Bronchial epithelial cell (primary cell): ENCODE results near the gene SLC37A1. TPM values are rescaled to one million over a fixed set of nuclear protein-coding genes. Genes with fewer than 3 reads are reported as not detected.

ENCODE experiments used
- DNase-seq: peaks from one replicate; pipeline ENCODE4 v3.0.0-alpha.2; 2010; ENCODE audit warnings: low read depth
- FAIRE-seq: peaks from 2 replicates; lab custom pipeline; 2011; peaks lifted over from hg19 to GRCh38; lab: Jason Lieb, UNC
- H3K27me3 ChIP-seq: 2 replicates; pipeline ENCODE4 v1.5.1; 2011; ENCODE audit warnings: low read length; ENCODE audit not compliant: control insufficient read depth, insufficient read depth
- H3K36me3 ChIP-seq: 2 replicates; pipeline ENCODE4 v1.5.1; 2011; ENCODE audit warnings: low read length; ENCODE audit not compliant: control insufficient read depth, insufficient read depth
- H3K4me3 ChIP-seq: 2 replicates; pipeline ENCODE4 v1.5.1; 2011; ENCODE audit warnings: mild to moderate bottlenecking, low read depth, low read length, control low read depth
- total RNA-seq: library from RNA; depleted of rRNA; stranded (reverse); fragments of >200 nt; gene quantifications from 2 replicates; pipeline ENCODE4 v1.2.1, GENCODE V29; 2014
- TF ChIP-seq, protein P1 (sequence below): IDR thresholded peaks from 2 replicates; pipeline ENCODE4 v1.5.1; 2011; ENCODE audit warnings: mild to moderate bottlenecking, moderate library complexity, low read length, control low read depth, inconsistent platforms; ENCODE audit not compliant: insufficient read depth, severe bottlenecking

The SLC37A1 gene
- total RNA-seq, 1 donor from 2014 or later = 7.1 TPM

DNA sequence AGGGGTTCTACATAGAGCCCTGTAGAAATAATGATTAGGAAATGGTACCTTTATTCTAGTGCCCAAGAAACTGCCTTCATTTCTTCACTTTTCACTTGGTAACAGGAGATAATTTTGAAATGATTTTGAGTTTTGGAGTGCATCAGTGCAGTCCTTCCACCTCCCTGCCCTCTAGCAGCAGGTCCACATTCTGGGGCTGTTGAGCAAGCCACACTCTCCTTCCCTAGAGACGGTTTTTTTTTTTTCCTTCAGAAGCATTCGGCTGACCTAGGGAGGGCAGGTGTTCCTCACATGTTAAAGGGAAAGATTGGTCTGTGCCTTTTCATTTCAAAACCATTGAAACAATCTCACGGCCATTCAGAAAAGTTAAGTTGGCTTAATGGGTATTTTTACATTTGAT is 39.8 kb downstream of the SLC37A1 start:
- H3K36me3 ChIP-seq = peaks cover 7% of the 10 kb centered on the region
- no peak for FAIRE-seq
- TF ChIP-seq, protein P1, sequence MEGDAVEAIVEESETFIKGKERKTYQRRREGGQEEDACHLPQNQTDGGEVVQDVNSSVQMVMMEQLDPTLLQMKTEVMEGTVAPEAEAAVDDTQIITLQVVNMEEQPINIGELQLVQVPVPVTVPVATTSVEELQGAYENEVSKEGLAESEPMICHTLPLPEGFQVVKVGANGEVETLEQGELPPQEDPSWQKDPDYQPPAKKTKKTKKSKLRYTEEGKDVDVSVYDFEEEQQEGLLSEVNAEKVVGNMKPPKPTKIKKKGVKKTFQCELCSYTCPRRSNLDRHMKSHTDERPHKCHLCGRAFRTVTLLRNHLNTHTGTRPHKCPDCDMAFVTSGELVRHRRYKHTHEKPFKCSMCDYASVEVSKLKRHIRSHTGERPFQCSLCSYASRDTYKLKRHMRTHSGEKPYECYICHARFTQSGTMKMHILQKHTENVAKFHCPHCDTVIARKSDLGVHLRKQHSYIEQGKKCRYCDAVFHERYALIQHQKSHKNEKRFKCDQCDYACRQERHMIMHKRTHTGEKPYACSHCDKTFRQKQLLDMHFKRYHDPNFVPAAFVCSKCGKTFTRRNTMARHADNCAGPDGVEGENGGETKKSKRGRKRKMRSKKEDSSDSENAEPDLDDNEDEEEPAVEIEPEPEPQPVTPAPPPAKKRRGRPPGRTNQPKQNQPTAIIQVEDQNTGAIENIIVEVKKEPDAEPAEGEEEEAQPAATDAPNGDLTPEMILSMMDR = no peak
- DNase-seq = no peak
- H3K27me3 ChIP-seq = no peaks in the 10 kb centered on the region
- H3K4me3 ChIP-seq = no peak overlapping the region

DNA sequence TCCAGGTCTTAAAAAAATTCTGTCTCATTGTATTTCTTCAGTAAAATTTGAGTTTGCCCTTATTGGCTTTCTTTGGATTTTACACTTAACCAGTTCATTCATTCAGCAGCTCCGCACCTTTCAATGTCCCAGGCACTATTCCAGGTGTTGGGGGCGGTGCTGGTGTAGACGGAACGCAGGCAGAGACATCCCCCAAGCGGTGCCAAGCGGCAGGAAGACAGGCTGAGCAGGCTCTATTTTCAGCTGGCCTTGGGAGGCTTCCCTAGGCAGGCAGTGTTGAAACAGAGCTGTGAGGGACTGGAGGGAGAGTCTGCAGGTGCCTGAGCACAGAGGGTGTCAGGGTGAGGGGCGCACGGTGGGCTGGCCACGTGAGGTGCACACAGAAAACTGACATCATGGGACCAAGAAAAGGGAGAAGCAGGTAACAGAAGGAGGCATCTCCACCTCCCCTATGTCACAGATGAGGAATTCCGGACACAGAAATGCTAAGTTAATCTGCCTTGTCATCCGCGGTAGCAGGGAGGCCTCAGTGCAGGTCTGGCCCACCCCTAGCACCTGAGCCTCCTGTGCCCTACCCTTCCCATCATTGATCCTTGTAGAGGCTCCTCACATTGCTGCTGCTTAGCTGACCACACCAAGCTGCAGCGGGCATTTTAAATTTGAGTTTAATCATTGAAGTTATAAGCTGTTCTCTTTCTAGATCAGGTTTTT is 40.8 kb downstream of the SLC37A1 start:
- DNase-seq (no peak), FAIRE-seq (peak; percentile 72)
- H3K4me3 ChIP-seq = no peak overlapping the region
- TF ChIP-seq, protein P1 = no peak
- H3K27me3 ChIP-seq = no peaks in the 10 kb centered on the region
- H3K36me3 ChIP-seq = peaks cover 7% of the 10 kb centered on the region

DNA sequence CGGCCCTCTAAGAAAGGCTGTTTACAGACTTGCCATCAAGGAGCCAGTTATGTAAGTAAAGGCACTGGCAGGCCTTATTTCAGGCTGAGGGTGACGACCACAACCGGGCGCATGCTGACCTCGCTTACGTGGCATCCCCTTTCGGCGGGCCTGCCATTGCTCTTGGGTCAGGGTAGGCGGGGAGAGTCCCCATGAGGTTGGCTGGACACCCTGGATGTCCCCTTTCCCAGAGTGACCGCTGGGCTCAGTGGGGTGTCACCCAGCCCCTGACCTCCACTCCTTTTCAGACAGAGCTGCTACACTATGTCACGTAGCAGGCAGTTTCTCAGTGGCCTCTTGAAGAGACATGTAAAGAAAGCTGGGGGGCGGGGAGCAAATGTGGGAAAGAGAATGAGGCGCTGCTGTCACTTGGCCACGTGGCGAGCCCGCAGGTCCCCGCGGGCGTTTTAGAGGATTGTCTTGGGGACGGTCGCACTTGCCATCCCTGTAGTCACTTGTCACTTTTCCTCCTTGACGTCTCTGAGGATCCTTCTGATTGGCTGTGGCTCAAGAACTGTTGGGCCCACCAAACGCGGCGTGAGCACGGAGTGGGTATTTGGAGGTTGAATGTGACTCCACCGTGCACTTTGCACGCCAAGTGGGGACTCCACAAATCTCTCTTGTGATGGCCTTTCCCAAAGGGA is 42.2 kb downstream of the SLC37A1 start:
- FAIRE-seq (no peak), DNase-seq (no peak)
- Histone ChIP-seq H3K36me3 (peaks cover 8% of the 10 kb centered on the region), H3K27me3 (no peaks in the 10 kb centered on the region), H3K4me3 (no peak overlapping the region)
- TF ChIP-seq, protein P1 = no peak

DNA sequence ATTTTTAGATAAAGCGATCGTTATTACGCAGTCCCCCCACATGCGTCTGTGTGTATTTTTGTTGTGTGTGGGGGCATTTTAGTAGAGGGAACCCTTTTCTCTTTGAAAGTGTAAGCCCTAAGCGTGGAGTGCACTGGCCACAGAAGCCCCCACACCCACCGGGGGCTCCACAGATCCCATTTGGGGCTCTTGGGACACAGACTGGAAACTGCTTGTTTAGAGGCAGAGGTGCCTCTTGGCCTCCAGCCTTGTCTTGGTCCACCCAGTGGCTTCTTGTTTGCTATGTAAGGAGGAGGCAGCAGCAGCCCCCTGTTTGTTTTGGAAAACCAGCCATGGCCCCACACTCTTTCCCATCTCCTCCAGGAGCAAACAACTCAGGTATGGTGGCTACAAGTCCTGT is 42.8 kb downstream of the SLC37A1 start:
- Histone ChIP-seq H3K4me3 (no peak overlapping the region), H3K36me3 (peaks cover 9% of the 10 kb centered on the region), H3K27me3 (no peaks in the 10 kb centered on the region)
- FAIRE-seq (no peak), DNase-seq (no peak)
- TF ChIP-seq, protein P1 = no peak

GRCh38 chr21:42556960-42557359 is 43.3 kb downstream of the SLC37A1 start:
- peaks cover 9% of the 10 kb centered on the region for H3K36me3 ChIP-seq
- FAIRE-seq = no peak
- DNase-seq = no peak
- TF ChIP-seq, protein P1 = no peak
- H3K27me3 ChIP-seq = no peaks in the 10 kb centered on the region
- no peak overlapping the region for H3K4me3 ChIP-seq

DNA sequence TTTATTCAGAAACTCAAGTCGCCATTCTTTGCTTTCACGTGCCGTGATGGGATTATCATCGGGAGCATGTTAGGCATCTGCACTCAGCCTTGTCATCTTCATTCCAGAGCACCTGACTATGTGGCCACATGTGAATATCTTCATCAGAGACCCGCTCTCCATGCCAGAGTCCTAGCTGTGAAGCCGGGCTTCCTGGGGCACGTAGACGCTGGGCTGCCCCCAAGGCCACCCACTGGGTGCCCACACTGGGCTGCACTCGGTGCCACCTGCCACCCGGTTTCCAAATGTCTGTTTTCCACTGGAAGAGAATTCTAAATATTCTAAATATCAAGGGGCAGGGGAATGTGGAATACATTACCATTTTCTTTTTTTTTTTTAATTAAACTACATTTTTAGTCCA is 43.8 kb downstream of the SLC37A1 start:
- Histone ChIP-seq H3K36me3 (peaks cover 9% of the 10 kb centered on the region), H3K4me3 (no peak overlapping the region), H3K27me3 (no peaks in the 10 kb centered on the region)
- TF ChIP-seq, protein P1 = no peak
- DNase-seq = no peak
- no peak for FAIRE-seq
